GM19463 (cell line): ENCODE data around the gene DEDD2.
A peak's percentile ranks its signal among the peaks of the same experiment; 100 is the strongest.
"Not testable (repeated sequence)": the region's sequence is repeated elsewhere in the genome, so short reads cannot be mapped to it uniquely, and the experiment has no call there.

Experiments
- ATAC-seq: cut with Tn5 transposase; IDR thresholded peaks from one replicate; pipeline ENCODE4 v1.9.1; 2021; ENCODE audit warnings: mild to moderate bottlenecking, moderate library complexity; ENCODE audit not compliant: unreplicated experiment

DEDD2 gene

DNA sequence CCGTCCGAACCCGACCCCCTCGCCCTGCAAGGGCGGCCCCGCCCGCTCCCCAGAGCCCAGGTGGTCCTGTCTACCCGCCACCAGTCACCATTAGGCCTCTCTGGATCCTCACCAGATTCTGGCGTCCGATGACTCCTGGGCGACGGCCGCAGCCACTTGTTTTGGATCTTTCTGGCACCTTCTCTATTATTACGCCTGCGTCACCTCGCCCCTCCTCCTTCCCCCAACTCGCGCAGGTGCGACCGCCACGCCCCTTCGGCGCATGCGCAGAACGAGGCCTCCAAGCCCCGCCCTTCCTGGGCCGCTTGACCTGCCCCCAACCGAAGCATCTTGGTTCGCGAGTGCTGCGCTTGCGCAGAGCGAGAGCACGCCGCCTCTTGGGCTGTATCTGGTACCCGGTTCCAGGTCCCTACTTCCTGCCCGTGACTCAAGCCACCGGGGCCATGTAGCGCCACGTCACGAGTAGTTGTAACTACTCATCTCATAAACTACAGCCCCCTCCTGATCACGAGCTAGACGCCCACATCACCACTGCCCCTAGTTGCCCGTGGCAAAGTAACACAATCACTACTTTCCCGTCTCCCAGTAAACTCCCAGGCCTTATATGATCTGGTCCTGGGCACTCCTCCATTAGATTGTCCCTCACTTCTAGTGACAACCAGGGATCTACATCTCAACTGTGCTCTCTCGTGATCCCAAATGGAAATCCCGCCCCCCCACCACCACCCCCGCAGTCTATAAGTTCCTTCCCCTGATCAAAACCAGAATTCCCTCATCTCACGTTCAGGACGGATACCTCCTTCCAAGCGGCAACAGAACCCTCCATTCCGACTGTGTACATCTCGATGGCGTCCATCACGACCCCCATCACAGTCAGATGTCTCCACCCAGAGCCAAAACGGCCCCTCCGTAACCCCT is at the start of gene DEDD2:
Gene DEDD2 (minus strand): TSS at position 158 of the 918 bp plus-strand sequence. CDS start 670 bp downstream, outside the sequence.
- peak; percentile 60 for ATAC-seq

DNA sequence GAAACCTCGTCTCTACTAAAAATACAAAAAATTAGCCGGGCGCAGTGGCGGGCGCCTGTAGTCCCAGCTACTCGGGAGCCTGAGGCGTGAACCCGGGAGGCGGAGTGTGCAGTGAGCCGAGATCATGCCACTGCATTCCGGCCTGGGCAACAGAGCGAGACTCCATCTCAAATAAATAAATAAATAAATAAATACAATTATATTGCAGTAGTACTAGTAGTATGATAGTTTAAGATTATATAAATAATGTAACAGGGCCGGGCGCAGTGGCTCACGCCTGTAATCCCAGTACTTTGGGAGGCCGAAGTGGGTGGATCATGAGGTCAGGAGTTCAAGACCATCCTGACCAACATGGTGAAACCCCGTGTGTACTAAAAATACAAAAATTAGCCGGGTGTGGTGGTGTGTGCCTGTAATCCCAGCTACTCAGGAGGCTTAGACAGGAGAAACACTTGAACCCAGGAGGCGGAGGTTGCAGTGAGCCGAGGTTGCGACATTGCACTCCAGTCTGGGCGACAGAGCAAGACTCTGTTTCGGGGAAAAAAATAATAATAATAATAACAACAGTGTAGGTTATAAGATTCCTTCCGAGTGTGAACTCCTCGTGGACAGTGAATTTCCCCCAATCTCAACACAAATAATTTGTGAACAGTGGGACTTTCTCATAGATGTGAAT is 49.6 kb upstream of the DEDD2 start:
- ATAC-seq: not testable (repeated sequence)

GRCh38 chr19:42266105-42266504 is 48.6 kb upstream of the DEDD2 start:
- ATAC-seq: not testable (repeated sequence)

DNA sequence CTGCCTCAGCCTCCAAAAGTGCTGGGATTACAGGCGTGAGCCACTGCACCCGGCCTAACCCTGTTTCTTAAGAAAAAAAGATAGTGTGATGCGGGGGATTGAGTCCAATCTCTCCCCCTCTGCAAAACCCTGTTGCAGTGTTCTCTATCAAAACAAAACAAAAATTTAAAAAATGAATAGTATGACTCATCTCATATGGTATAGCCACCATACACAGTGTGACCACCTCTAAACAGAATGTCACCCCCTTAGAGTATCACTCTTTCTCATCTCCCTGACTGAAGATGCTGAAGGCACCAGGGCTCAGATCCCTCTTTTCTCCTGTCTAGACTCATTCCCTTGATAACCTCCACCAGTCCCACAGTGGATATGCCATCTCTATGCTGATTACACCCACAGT is 44.3 kb upstream of the DEDD2 start:
- no peak for ATAC-seq

DNA sequence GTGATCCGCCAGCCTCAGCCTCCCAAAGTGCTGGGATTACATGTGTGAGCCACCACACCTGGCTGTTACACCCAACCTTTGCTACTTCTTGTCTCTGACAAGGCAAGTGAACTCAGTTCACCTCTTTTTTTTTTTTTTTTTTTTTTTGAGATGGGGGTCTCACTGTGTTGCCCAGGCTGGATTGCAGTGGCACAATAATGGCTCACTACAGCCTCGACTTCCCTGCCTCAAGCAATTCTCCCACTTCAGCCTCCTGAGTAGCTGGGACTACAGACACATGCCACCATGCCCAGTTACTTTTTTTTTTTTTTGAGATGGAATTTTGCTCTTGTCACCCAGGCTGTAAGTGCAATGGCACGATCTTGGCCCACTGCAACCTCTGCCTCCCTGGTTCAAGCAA is 40.4 kb upstream of the DEDD2 start:
- ATAC-seq: not testable (repeated sequence)

DNA sequence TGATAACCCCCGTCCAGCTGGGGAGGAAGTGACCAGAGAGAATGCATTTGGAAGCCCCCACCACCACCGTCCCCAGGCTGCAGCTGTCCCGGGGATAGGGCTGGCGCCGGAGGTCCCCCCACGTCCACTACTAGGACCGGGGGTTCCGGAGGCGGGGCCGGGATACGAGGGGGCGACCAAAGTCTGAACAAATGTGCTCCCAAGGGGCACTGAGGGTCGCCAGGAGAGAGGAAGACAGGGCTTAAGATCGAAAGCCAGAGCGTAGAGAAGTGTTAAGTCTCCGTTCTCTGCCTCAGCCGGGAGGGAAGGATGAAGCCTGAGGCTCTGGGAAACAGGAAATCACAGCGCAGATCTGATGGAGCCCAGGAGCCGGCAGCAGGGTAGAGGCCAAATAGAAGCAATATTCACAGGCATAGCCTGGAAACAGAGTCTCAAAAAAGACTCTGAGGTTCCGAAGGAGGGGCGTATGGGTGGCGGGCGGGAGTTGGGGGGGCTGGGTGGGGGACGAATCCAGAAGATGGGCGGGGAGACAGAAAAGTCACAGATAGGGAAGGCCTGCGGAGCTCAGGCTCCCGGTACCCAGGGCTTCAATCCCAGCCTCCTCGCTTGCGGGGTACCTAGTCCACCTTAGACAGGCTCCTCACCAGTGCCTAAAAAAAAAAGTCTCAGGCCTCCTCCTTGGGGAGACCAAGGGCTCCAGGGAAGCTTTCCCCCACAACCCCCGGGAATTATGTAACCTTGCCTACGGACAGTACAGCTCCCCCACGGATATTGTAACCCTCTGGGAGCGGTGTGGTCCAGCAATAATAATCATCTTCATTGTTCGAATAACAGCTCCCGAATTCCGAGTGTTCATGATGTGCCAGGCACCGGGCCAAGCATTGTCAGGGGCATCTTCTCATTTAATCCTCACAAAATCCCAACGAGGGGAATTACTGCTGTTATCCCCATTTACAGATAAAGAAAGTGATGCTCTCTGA is 38.6 kb upstream of the DEDD2 start:
- no peak for ATAC-seq

DNA sequence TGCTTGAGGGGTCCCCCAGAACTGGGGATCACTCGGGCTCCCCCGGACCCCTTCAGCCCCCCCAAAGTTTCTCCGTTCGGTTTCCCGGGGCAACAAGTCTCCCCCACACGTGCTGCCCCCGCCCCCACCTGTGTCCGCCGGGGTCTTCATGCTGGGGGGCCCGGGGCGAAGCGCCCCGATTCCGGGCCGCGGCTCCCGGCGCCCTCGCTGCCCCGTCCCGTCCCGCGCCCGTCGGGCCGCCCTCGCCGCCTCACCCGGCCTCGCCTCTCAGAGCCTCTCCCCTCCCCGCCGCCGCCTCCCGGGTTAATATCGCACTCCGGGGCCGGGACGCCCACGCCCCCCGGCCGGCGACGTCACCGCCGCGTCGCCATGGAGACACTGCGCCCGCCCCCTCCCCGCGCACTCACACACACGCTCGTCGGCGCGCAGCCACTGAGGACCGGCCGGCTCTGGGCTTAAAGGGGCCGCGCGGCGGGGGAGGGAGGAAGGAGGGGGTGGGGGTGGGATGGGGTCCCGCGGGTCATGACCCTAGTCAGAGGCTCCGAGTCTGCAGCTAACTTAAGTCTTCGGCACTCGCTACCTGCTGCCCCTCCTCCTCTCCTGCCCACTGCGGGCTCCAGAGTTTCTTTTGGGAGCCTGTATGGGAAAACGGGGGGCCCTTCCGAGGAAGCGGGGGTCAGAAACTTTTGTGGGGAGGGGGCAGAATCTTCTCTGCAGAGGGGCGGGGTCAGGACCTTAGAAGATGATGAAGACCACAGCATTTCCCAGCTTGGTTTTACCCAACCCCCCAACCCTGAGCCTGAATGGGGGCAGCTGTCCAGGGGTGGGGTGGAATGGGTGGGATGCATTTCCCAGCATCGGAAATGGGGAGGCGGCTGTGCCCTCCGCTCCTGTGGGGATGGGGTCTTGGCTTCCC is 37.6 kb upstream of the DEDD2 start, which contains the start of gene ERF:
Gene ERF (minus strand): TSS at position 279 of the 916 bp plus-strand sequence. CDS start 129 bp downstream, at position 150.
- peak; percentile 71 for ATAC-seq

DNA sequence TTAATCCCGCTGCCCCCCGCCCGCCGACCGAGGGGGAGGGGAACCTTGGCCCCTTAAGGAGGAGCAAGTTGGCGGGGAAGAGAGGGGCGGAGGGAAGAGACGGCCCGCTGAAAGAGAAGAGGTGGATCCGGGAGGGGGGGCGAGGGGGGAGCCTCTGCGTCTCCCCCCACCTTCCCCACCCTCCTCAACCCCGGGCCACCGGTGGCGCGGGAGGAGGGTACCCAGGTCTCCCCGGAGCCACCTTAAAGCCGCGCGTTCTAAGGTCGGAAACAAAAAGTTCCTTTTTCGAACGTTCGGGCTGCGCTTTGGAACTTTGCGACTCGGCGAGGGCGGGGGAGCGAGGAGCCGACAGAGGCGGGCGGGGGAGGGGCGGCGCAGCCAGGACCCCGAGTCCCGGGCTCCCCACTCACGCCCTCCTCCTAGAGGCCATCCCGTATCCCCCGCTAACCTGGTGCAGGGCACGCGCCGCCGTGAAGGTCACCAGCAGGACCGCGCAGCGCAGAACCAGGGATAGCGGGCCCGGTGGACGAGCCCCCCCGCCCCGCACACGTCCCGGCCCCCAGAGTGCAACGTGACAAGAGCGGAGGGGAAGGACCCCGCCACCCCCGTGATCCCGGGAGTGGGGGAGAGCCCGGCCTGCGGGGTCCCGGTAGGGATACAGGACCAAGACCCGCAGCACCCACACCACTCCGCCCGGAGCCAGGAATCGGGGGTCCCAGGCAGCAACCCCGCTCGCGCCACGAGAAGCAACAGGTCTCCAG is 36.8 kb upstream of the DEDD2 start:
- no peak for ATAC-seq

GRCh38 chr19:42253245-42254088 is 36.0 kb upstream of the DEDD2 start:
- ATAC-seq: no peak

- ATAC-seq: no peak
These were observed 35.1 kb upstream of the DEDD2 start for GRCh38 chr19:42252365-42253244.

DNA sequence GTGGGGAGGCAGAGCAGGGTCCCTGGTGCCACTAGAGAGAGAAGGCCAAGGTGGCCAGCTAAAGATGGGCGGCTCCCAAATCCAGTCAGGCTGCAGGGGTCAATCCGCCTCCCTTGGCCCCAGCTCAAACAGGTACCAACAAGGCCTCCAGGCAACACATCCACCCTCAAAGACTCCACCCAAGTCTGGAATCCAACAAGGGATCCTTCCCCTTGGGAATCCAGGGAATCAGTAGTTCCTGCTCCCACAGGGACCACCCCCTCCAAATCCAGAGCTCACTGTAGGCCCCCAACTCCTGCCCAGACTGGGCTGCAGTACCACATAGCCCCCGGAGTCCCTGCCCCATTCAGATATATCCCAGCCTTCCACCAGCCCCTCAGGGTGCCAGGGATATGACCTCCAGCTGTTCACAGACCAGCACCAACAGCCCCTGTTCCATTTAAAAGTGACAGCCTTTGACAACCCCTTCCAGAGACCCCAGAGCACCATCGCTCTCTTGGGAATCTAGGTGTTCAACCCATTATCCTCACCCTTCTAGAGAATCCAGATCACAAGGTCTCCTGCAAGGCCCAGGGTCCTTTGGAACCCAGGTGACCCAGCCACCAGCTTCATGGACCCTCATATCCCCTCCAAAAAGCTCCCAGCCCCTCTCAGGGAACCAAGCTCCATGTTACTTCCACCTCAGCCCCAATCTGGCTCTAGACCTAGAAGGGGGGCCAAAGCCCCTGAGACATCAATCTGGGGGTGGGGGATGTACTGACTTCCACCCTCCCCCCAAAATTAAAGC is 34.3 kb upstream of the DEDD2 start:
- ATAC-seq: no peak

GRCh38 chr19:42250666-42251531 is 33.4 kb upstream of the DEDD2 start:
- ATAC-seq: no peak

DNA sequence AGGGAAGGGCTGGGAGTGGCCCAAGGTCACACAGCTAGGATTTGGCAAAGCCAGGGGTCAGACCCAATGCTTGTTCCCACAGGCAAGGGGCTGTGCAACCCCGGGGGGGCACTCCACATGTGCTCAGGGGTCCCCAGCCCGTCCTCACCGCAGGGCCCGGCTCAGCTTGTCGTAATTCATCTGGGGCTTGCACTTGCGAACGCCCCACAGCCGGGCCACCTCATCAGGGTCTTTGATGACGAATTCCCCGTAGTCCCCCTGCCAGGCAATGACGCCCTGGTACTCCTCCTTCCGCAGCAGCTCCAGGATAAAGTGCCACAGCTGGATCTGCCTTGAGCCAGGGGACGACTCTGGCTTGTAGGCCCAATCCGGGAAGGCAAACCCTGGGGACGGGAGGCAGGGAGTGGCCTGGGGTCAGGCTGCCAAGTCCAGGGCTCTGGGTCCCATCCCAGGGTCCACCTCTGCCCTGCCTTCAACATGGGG is 32.7 kb upstream of the DEDD2 start:
- ATAC-seq: no peak

DNA sequence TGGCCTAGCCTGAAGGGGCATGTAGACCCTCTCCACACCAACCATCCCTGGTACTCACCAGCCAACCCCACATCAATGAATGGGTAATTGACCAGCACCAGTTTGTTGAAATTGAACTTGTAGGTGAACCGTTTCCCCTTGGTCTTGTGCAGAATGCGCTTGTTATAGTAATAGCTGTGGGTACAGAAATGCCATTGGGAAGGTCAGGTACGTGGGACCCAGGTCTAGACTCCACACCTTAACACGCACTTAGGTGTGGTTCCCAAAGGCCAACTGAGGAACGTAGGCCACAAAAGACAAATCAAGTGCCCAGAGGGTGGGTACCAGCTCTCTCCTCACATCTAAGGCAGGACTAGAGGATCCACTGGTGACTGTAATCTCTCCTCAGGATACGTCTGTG is 32.3 kb upstream of the DEDD2 start:
- ATAC-seq: no peak

- ATAC-seq: no peak
These were observed 31.8 kb upstream of the DEDD2 start for GRCh38 chr19:42249149-42249750.
